Tibial nerve (tissue), 4 donors: Measurements from ENCODE around the gene CGB7.
"Not testable (repeated sequence)": the region's sequence is repeated elsewhere in the genome, so short reads cannot be mapped to it uniquely, and the experiment has no call there.

Experiments used
- CTCF ChIP-seq, 5 experiments: fragments of 200-600 bp in 3 of 5; fragments of 450-650 bp in 2 of 5; sonication (generic) in 3 of 5; IDR thresholded peaks; one replicate each; pipeline ENCODE4 v1.5.1; 2016 to 2019; ENCODE audit warnings: antibody characterized with exemption in 5 of 5, mild to moderate bottlenecking in 3 of 5, moderate library complexity in 2 of 5
- EP300 ChIP-seq, 2 donors: sonication (generic); formaldehyde crosslinking; IDR thresholded peaks; one replicate each; pipeline ENCODE4 v1.6.1; 2017; ENCODE audit warnings: antibody characterized with exemption in 2 of 2, mild to moderate bottlenecking in 1 of 2

GRCh38 chr19:49024233-49024632 lies 33.3 kb downstream of the CGB7 start, which contains the start of gene CGB3:
- TF ChIP-seq EP300, CTCF (IDR thresholded peaks at IDR 0.05): not testable (repeated sequence)
